ENCODE measurements around the gene BOLA1.

DNA sequence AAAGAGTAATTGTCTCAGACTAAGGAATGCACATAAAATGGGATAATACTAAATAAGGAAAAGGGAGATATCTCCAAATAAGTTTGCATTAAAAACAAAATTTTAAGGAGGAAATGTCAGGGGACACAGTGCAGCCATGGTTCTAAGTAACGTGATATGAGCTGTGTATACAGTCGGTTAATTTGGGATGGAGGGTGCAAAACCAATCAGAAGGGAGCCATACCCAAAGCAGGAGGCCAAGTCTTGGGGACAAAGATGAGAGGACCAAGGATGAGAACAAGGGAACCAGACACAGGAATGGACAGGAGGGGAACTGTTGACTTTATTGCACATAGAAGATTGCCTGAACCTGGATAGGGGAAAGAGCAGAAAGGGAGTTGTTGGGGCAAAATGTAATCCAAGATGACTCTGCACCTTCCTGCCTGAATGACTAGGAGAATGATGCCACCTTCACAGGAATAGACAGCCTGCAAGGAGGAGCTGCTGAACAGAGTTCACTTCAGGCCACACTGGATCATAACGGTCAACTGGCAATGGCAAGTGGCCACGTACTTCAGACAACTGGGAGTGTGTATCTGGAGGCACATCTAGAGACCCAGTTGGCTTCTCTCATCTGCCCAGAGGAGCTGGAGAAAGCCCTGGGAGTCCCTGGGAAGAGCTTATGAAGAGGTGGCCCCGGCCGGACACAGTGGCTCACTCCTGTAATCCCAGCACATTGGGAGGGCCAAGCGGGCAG, 22.0 kb upstream of the BOLA1 start:
- TF ChIP-seq TAF1 (IDR thresholded peaks at IDR 0.05; ENCODE audit: borderline replicate concordance, insufficient read depth, low read length) (no peak), POLR2AphosphoS5 (IDR thresholded peaks at IDR 0.05; ENCODE audit: low read depth, low read length) (no peak), SIN3A (IDR thresholded peaks at IDR 0.05; ENCODE audit: borderline replicate concordance, insufficient read depth, low read length) (no peak)
- TF ChIP-seq, protein P1, sequence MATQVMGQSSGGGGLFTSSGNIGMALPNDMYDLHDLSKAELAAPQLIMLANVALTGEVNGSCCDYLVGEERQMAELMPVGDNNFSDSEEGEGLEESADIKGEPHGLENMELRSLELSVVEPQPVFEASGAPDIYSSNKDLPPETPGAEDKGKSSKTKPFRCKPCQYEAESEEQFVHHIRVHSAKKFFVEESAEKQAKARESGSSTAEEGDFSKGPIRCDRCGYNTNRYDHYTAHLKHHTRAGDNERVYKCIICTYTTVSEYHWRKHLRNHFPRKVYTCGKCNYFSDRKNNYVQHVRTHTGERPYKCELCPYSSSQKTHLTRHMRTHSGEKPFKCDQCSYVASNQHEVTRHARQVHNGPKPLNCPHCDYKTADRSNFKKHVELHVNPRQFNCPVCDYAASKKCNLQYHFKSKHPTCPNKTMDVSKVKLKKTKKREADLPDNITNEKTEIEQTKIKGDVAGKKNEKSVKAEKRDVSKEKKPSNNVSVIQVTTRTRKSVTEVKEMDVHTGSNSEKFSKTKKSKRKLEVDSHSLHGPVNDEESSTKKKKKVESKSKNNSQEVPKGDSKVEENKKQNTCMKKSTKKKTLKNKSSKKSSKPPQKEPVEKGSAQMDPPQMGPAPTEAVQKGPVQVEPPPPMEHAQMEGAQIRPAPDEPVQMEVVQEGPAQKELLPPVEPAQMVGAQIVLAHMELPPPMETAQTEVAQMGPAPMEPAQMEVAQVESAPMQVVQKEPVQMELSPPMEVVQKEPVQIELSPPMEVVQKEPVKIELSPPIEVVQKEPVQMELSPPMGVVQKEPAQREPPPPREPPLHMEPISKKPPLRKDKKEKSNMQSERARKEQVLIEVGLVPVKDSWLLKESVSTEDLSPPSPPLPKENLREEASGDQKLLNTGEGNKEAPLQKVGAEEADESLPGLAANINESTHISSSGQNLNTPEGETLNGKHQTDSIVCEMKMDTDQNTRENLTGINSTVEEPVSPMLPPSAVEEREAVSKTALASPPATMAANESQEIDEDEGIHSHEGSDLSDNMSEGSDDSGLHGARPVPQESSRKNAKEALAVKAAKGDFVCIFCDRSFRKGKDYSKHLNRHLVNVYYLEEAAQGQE (IDR thresholded peaks at IDR 0.05; ENCODE audit: insufficient read depth in 1 of 2, low read depth in 2 of 2, low read length in 2 of 2): no peak
